ENCODE data around the gene PLXNB2. TPM values are rescaled to one million over a fixed set of nuclear protein-coding genes. Genes with fewer than 3 reads are reported as not detected.

PLXNB2 gene
- total RNA-seq, 1 donor from 2014 or later: 352 TPM

DNA sequence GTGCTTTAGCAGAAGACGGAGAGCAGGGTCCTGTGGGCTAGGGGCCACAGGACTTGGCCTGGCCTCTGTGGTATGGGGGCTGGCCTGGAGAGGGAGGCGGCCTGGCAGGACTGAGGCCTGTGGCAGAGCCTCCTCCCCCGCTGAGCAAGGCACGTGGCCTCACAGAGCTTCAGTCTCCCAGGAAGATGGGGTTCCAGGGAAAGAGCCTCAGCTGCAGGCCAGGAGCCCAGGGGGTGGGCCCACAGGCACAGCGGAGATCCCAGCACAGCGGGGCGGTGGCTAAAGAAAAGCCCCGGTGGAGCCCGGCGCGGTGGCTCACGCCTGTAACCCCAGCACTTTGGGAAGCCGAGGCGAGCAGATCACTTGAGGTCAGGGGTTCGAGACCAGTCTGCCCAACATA is 48.1 kb downstream of the PLXNB2 start:
- no peaks in the 10 kb centered on the region for H3K9me3 Mint-ChIP-seq

DNA sequence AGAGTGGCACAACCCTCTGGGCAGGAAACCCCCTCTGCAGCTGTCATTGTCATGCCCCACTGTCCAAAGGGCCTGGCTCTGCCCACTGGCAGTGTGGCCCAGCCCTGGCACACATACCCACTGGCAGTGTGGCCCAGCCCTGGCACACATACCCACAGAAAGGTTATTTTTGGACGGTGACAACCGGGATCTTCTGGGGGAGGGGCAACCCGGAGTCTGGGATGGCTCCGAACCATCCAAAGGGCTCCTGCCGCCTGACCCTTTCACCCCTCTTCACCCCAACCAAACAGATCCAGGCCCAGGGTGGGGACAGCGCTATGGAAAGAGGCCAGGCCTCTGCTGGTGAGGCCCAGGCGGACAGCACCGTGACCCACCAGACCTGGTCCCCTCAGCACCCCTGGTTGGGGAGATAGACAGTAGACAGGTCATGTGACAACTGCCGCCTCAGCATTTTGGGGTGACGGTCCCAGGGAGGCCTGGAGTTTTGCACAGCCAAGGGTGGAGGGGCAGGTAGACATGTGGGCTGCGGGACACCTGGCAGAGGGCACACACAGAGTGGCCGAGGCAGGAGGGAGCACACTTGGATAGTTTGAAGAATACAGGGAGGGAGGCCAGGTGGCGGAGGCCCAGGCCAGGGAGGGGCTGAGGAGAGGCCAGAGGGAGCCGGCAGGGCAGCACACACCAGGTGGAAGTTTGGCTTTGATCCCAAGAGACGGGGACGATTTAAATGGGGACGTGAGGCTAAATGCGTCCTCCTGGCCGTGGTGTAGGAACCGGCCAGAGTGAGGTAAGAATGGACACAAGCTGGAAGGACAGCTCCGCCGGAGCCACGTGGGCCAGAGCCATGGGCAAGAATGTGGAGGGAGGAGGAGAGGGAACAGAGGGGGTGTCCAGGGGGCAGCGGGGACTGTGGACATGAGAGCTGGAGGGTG is 48.8 kb downstream of the PLXNB2 start:
- TF ChIP-seq, protein P1, sequence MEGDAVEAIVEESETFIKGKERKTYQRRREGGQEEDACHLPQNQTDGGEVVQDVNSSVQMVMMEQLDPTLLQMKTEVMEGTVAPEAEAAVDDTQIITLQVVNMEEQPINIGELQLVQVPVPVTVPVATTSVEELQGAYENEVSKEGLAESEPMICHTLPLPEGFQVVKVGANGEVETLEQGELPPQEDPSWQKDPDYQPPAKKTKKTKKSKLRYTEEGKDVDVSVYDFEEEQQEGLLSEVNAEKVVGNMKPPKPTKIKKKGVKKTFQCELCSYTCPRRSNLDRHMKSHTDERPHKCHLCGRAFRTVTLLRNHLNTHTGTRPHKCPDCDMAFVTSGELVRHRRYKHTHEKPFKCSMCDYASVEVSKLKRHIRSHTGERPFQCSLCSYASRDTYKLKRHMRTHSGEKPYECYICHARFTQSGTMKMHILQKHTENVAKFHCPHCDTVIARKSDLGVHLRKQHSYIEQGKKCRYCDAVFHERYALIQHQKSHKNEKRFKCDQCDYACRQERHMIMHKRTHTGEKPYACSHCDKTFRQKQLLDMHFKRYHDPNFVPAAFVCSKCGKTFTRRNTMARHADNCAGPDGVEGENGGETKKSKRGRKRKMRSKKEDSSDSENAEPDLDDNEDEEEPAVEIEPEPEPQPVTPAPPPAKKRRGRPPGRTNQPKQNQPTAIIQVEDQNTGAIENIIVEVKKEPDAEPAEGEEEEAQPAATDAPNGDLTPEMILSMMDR (conservative IDR thresholded peaks at IDR 0.05): no peak
- no peak for DNase-seq (ENCODE audit: extremely low spot score, unreplicated experiment)
- Mint-ChIP-seq H3K36me3 (no peaks in the 10 kb centered on the region), H3K4me3 (peak overlapping the region; percentile 74), H3K4me1 (ENCODE audit: unreplicated experiment) (peaks cover 5% of the 10 kb centered on the region), H3K27me3 (peaks cover 5% of the 10 kb centered on the region), H3K27ac (no peak overlapping the region), H3K9me3 (no peaks in the 10 kb centered on the region)

More for the DNA sequence above, 48.1 kb downstream of the PLXNB2 start:
- DNase-seq (ENCODE audit: extremely low spot score, unreplicated experiment): no peak
- peaks cover 7% of the 10 kb centered on the region for H3K27me3 Mint-ChIP-seq
- H3K4me3 Mint-ChIP-seq: no peak overlapping the region
- peaks cover 5% of the 10 kb centered on the region for H3K4me1 Mint-ChIP-seq (ENCODE audit: unreplicated experiment)
- TF ChIP-seq, protein P1 (conservative IDR thresholded peaks at IDR 0.05): no peak
- H3K36me3 Mint-ChIP-seq: no peaks in the 10 kb centered on the region
- no peak overlapping the region for H3K27ac Mint-ChIP-seq

- Mint-ChIP-seq H3K27me3 (peaks cover 5% of the 10 kb centered on the region), H3K4me1 (ENCODE audit: unreplicated experiment) (peaks cover 5% of the 10 kb centered on the region), H3K9me3 (no peaks in the 10 kb centered on the region), H3K27ac (no peak overlapping the region), H3K36me3 (no peaks in the 10 kb centered on the region), H3K4me3 (no peak overlapping the region)
- DNase-seq (ENCODE audit: extremely low spot score, unreplicated experiment): no peak
- TF ChIP-seq, protein P1 (conservative IDR thresholded peaks at IDR 0.05): no peak
Observed at GRCh38 chr22:50257451-50258360, 49.7 kb downstream of the PLXNB2 start.

- H3K27ac Mint-ChIP-seq: no peak overlapping the region
- peaks cover under 1% of the 10 kb centered on the region for H3K4me1 Mint-ChIP-seq (ENCODE audit: unreplicated experiment)
- peaks cover 2% of the 10 kb centered on the region for H3K27me3 Mint-ChIP-seq
- DNase-seq (ENCODE audit: extremely low spot score, unreplicated experiment): no peak
- H3K36me3 Mint-ChIP-seq: no peaks in the 10 kb centered on the region
- H3K4me3 Mint-ChIP-seq: no peak overlapping the region
- TF ChIP-seq, protein P1 (conservative IDR thresholded peaks at IDR 0.05): no peak
- H3K9me3 Mint-ChIP-seq: no peaks in the 10 kb centered on the region
Observed at GRCh38 chr22:50257041-50257440, 50.4 kb downstream of the PLXNB2 start.

GRCh38 chr22:50256258-50256862 is 51.1 kb downstream of the PLXNB2 start:
- H3K4me3 Mint-ChIP-seq: no peak overlapping the region
- no peaks in the 10 kb centered on the region for H3K36me3 Mint-ChIP-seq
- no peaks in the 10 kb centered on the region for H3K4me1 Mint-ChIP-seq (ENCODE audit: unreplicated experiment)
- DNase-seq (ENCODE audit: extremely low spot score, unreplicated experiment): no peak
- TF ChIP-seq, protein P1 (conservative IDR thresholded peaks at IDR 0.05): no peak
- no peak overlapping the region for H3K27ac Mint-ChIP-seq
- no peaks in the 10 kb centered on the region for H3K9me3 Mint-ChIP-seq
- H3K27me3 Mint-ChIP-seq: no peaks in the 10 kb centered on the region

Data from type B pancreatic cell (in vitro differentiated cells).